Left ventricle myocardium inferior (tissue), 1 donor: Measurements from ENCODE around the gene MYH11. TPM values are rescaled to one million over a fixed set of nuclear protein-coding genes. Genes with fewer than 3 reads are reported as not detected.

Experiments
- DNase-seq: peaks from one replicate; pipeline ENCODE4 v3.0.0-alpha.2; 2020
- H3K27ac ChIP-seq: fragments of 200-600 bp; replicated peaks from 2 replicates; pipeline ENCODE4 v1.8.0; 2021
- H3K27me3 ChIP-seq: fragments of 200-600 bp; 2 replicates; pipeline ENCODE4 v1.8.0; 2021; ENCODE audit warnings: low read depth
- H3K36me3 ChIP-seq: fragments of 200-600 bp; 2 replicates; pipeline ENCODE4 v1.8.0; 2021
- H3K4me1 ChIP-seq: fragments of 200-600 bp; 2 replicates; pipeline ENCODE4 v1.8.0; 2021
- H3K4me3 ChIP-seq: fragments of 200-600 bp; 2 replicates; pipeline ENCODE4 v1.8.0; 2021; ENCODE audit warnings: mild to moderate bottlenecking, moderate library complexity
- H3K9me3 ChIP-seq: fragments of 200-600 bp; replicated peaks from 2 replicates; pipeline ENCODE4 v1.8.0; 2021
- CTCF ChIP-seq: fragments of 200-600 bp; IDR thresholded peaks from 2 replicates; pipeline ENCODE4 v1.8.0; 2021; ENCODE audit warnings: antibody characterized with exemption, mild to moderate bottlenecking, borderline replicate concordance
- intact Hi-C: fragments of 100-400 bp; cut with micrococcal nuclease; formaldehyde crosslinking; loops from one replicate; pipeline ENCODE4 v1.11.0; 2022
- total RNA-seq: library from RNA; stranded (reverse); fragmentation: NEBNext Ultra II Directional; extraction: Animal tissue kit (Norgen Biotek cat#: 25700); gene quantifications from one replicate; pipeline ENCODE4 v1.2.1, GENCODE V29; 2021
- donor health status: DM: no; HTN: yes; CAD: no; lungs with severe emphysema.

Gene MYH11
- total RNA-seq, 1 donor from 2014 or later, result 15.6 TPM

GRCh38 chr16:15786501-15786900, 70.3 kb downstream of the MYH11 start:
- no peaks in the 10 kb centered on the region for H3K36me3 ChIP-seq
- intact Hi-C loops, result no loop called here
- TF ChIP-seq CTCF, result no peak

GRCh38 chr16:15785386-15786059, 71.3 kb downstream of the MYH11 start:
- no peaks in the 10 kb centered on the region for H3K36me3 ChIP-seq
- H3K9me3 ChIP-seq, result no peaks in the 10 kb centered on the region
- no peak overlapping the region for H3K4me3 ChIP-seq
- intact Hi-C loops, result no loop called here
- no peaks in the 10 kb centered on the region for H3K4me1 ChIP-seq
- peak overlapping the region; percentile 23 for H3K27ac ChIP-seq
- TF ChIP-seq CTCF, result no peak
- no peak for DNase-seq
- peaks cover 25% of the 10 kb centered on the region for H3K27me3 ChIP-seq

More at GRCh38 chr16:15786501-15786900, 70.3 kb downstream of the MYH11 start:
- no peak for DNase-seq
- H3K9me3 ChIP-seq, result no peaks in the 10 kb centered on the region
- no peak overlapping the region for H3K27ac ChIP-seq
- H3K27me3 ChIP-seq, result peaks cover 17% of the 10 kb centered on the region
- no peaks in the 10 kb centered on the region for H3K4me1 ChIP-seq
- no peak overlapping the region for H3K4me3 ChIP-seq

GRCh38 chr16:15783985-15784384, 72.8 kb downstream of the MYH11 start:
- Histone ChIP-seq H3K9me3 (no peaks in the 10 kb centered on the region), H3K27me3 (peaks cover 40% of the 10 kb centered on the region), H3K36me3 (no peaks in the 10 kb centered on the region), H3K4me3 (no peak overlapping the region), H3K27ac (no peak overlapping the region), H3K4me1 (no peaks in the 10 kb centered on the region)
- no peak for TF ChIP-seq CTCF
- DNase-seq, result no peak
- intact Hi-C loops, result no loop called here

- no peak overlapping the region for H3K27ac ChIP-seq
- no peak for DNase-seq
- H3K4me1 ChIP-seq, result no peaks in the 10 kb centered on the region
- no peaks in the 10 kb centered on the region for H3K36me3 ChIP-seq
- no peak overlapping the region for H3K4me3 ChIP-seq
- peaks cover 52% of the 10 kb centered on the region for H3K27me3 ChIP-seq
- intact Hi-C loops, result no loop called here
- H3K9me3 ChIP-seq, result no peaks in the 10 kb centered on the region
- no peak for TF ChIP-seq CTCF
These were observed 74.1 kb downstream of the MYH11 start for GRCh38 chr16:15782573-15783365.

GRCh38 chr16:15781650-15782049, 75.2 kb downstream of the MYH11 start:
- DNase-seq, result no peak
- Histone ChIP-seq H3K4me1 (no peaks in the 10 kb centered on the region), H3K27ac (no peak overlapping the region), H3K27me3 (peaks cover 58% of the 10 kb centered on the region), H3K36me3 (no peaks in the 10 kb centered on the region), H3K9me3 (no peaks in the 10 kb centered on the region), H3K4me3 (no peak overlapping the region)
- intact Hi-C loops, result no loop called here
- no peak for TF ChIP-seq CTCF
